Transverse colon (tissue), 4 donors: ENCODE data around the gene GPI. TPM values are rescaled to one million over a fixed set of nuclear protein-coding genes. Genes with fewer than 3 reads are reported as not detected.
A peak's percentile ranks its signal among the peaks of the same experiment; 100 is the strongest.

Experiments
- DNase-seq: peaks from one replicate; pipeline ENCODE4 v3.0.0-alpha.2; 2019
- H3K27ac ChIP-seq, 4 donors: fragments of 200-600 bp; sonication (generic); 2 replicates each; pipeline ENCODE4 v1.5.1; 2016 to 2018; ENCODE audit warnings: inconsistent platforms in 4 of 4
- H3K27me3 ChIP-seq: fragments of 200-600 bp; sonication (generic); 2 replicates; pipeline ENCODE4 v1.5.1; 2017; ENCODE audit warnings: inconsistent platforms
- H3K36me3 ChIP-seq, 4 donors: fragments of 200-600 bp; sonication (generic); 2 replicates each; pipeline ENCODE4 v1.5.1; 2017 to 2019; ENCODE audit warnings: inconsistent platforms in 4 of 4
- H3K4me1 ChIP-seq, 4 donors: fragments of 200-600 bp; sonication (generic); 2 replicates each; pipeline ENCODE4 v1.5.1; 2017 to 2020; ENCODE audit warnings: inconsistent platforms in 4 of 4
- H3K4me3 ChIP-seq, 4 donors: fragments of 200-600 bp; sonication (generic); 1 replicate in 1 of 4; 2 replicates in 3 of 4; pipeline versions ENCODE4 v1.5.1 to v1.6.1; 2017 to 2019; ENCODE audit warnings: inconsistent platforms in 4 of 4
- H3K9me3 ChIP-seq, 2 donors: fragments of 200-600 bp; sonication (generic); 2 replicates each; pipeline ENCODE4 v1.5.1; 2017 to 2019; ENCODE audit warnings: inconsistent platforms in 2 of 2
- EP300 ChIP-seq: sonication (generic); formaldehyde crosslinking; IDR thresholded peaks from one replicate; pipeline ENCODE4 v1.6.1; 2017; ENCODE audit warnings: antibody characterized with exemption, low read depth
- POLR2A ChIP-seq: fragments of 450-650 bp; IDR thresholded peaks from one replicate; pipeline ENCODE4 v1.6.1; 2016; ENCODE audit warnings: antibody characterized with exemption, mild to moderate bottlenecking, moderate library complexity
- POLR2AphosphoS5 ChIP-seq, 3 donors: sonication (generic); formaldehyde crosslinking; IDR thresholded peaks; one replicate each; pipeline ENCODE4 v1.6.1; 2016; ENCODE audit warnings: antibody characterized with exemption in 3 of 3
- WGBS, 2 donors: methylation state at CpG; one replicate each; pipeline ENCODE4 v1.1.5; 2018; ENCODE audit warnings: low coverage in 1 of 2; 5-methylcytosine and 5-hydroxymethylcytosine counted together
- in situ Hi-C, 4 donors: fragments of 200-750 bp; cut with MboI; loops; one replicate each; pipeline versions ENCODE4 v1.15.0 to v1.15.1; 2017; ENCODE audit warnings: low sequenced_read_pairs in 3 of 4, low pct_ligation_motif_present in 1 of 4, low pct_unique_long_range_greater_than_20kb in 1 of 4
- intact Hi-C: fragments of 100-400 bp; cut with DNase I; formaldehyde crosslinking; loops from one replicate; pipeline ENCODE4 v1.15.1; 2023; ENCODE audit warnings: low total_unique reads
- total RNA-seq, 4 donors: library from RNA; depleted of rRNA; stranded (reverse); fragments of >200 nt; gene quantifications; one replicate each; pipeline ENCODE4 v1.1.0, GENCODE V29; 2016
- TF ChIP-seq, protein P1 (sequence below), 5 experiments: fragments of 200-600 bp in 3 of 5; fragments of 450-650 bp in 2 of 5; sonication (generic) in 3 of 5; IDR thresholded peaks; 1 replicate in 2 of 5; 2 replicates in 3 of 5; pipeline ENCODE4 v1.5.1; 2016 to 2017; ENCODE audit warnings: antibody characterized with exemption in 5 of 5, inconsistent platforms in 3 of 5, mild to moderate bottlenecking in 2 of 5, moderate library complexity in 1 of 5

The GPI gene
- total RNA-seq, 4 donors from 2014 or later: 112 to 531 (median 220) TPM

DNA sequence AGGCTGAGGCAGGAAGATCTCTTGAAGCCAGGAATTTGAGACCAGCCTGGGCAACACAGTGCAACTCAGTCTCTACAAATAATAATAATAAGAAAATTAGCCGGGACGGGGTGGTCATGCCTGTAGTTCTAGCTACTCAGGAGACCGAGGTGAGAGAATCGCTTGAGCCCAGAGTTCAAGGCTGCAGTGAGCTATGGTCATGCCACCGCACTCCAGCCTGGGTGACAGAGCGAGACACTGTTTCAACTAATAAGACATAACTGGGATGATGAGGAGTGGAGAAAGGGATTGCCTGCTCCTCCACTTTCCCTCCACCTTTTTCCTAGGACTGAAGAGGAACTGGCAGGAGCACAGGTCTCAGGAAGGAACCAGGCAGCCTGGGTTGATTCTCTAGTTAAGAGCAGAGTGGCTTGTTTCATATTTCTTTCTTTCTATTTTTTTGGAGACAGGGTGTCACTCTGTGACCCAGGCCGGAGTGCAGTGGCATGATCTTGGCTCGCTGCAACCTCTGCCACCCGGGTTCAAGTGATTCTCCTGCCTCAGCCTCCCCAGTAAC, 4.6 kb upstream of the GPI start:
- H3K27ac ChIP-seq: peak overlapping the region; percentile 77 to 87 (median 86)

DNA sequence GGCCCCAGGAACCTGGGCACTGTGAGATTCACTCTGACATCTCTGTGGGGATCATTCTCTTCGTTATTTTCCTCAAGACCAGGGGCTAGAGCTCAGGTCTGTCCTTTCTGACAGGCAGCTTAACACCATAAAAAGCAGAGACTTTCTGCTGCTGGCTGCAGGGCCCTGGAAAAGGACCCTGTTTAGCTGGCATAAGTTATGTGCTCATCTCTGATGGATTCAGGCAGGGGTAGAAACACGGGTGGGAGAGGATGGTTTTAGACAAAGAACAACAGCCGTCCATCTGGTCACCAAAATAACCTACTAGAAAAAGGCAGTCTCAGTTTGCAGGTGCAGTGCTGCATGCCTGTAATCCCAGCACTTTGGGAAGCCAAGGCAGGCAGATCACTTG, 2.3 kb upstream of the GPI start:
- no peak overlapping the region for H3K27ac ChIP-seq
- peaks cover 18 to 41% (median 33%) of the 10 kb centered on the region in 4 donors for H3K4me1 ChIP-seq
- intact Hi-C loops (no loop called here), in situ Hi-C loops (no loop called here)
- 65 to 72% methylated on average over 2 to 3 of the region's 3 CpGs for WGBS, 2 donors
- H3K9me3 ChIP-seq: no peaks in the 10 kb centered on the region
- H3K4me3 ChIP-seq: no peak overlapping the region
- no peak for DNase-seq
- no peaks in the 10 kb centered on the region for H3K36me3 ChIP-seq
- H3K27me3 ChIP-seq: no peaks in the 10 kb centered on the region
- TF ChIP-seq, protein P1, sequence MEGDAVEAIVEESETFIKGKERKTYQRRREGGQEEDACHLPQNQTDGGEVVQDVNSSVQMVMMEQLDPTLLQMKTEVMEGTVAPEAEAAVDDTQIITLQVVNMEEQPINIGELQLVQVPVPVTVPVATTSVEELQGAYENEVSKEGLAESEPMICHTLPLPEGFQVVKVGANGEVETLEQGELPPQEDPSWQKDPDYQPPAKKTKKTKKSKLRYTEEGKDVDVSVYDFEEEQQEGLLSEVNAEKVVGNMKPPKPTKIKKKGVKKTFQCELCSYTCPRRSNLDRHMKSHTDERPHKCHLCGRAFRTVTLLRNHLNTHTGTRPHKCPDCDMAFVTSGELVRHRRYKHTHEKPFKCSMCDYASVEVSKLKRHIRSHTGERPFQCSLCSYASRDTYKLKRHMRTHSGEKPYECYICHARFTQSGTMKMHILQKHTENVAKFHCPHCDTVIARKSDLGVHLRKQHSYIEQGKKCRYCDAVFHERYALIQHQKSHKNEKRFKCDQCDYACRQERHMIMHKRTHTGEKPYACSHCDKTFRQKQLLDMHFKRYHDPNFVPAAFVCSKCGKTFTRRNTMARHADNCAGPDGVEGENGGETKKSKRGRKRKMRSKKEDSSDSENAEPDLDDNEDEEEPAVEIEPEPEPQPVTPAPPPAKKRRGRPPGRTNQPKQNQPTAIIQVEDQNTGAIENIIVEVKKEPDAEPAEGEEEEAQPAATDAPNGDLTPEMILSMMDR (IDR thresholded peaks at IDR 0.05): no peak
- TF ChIP-seq POLR2AphosphoS5 (IDR thresholded peaks at IDR 0.05) (no peak), POLR2A (no peak), EP300 (no peak)

More for the DNA sequence above, 4.6 kb upstream of the GPI start:
- Histone ChIP-seq H3K27me3 (no peaks in the 10 kb centered on the region), H3K4me1 (peaks cover 7 to 22% (median 18%) of the 10 kb centered on the region in 4 donors), H3K36me3 (no peaks in the 10 kb centered on the region), H3K4me3 (no peak overlapping the region), H3K9me3 (no peaks in the 10 kb centered on the region)
- TF ChIP-seq EP300 (no peak), POLR2A (no peak), POLR2AphosphoS5 (IDR thresholded peaks at IDR 0.05) (no peak)
- TF ChIP-seq, protein P1 (IDR thresholded peaks at IDR 0.05): no peak
- WGBS, 2 donors: 91% methylated on average over 9 of the region's 9 CpGs; no CpG with 5 or more reads in 1 of the 2 donors
- in situ Hi-C loops (no loop called here), intact Hi-C loops (no loop called here)
- DNase-seq: no peak

- intact Hi-C loops (no loop called here), in situ Hi-C loops (no loop called here)
- Histone ChIP-seq H3K9me3 (no peaks in the 10 kb centered on the region), H3K4me3 (no peak overlapping the region), H3K36me3 (peaks cover 0 to 2% (median under 1%) of the 10 kb centered on the region in 4 donors), H3K27ac (no peak overlapping the region), H3K4me1 (peaks cover 18 to 41% (median 33%) of the 10 kb centered on the region in 4 donors), H3K27me3 (no peaks in the 10 kb centered on the region)
- TF ChIP-seq, protein P1 (IDR thresholded peaks at IDR 0.05): no peak
- TF ChIP-seq POLR2A (no peak), POLR2AphosphoS5 (IDR thresholded peaks at IDR 0.05) (no peak), EP300 (no peak)
- DNase-seq: no peak
- 68 to 83% methylated on average over 4 of the region's 4 CpGs for WGBS, 2 donors
Observed at GRCh38 chr19:34363094-34363493, 1.9 kb upstream of the GPI start.

DNA sequence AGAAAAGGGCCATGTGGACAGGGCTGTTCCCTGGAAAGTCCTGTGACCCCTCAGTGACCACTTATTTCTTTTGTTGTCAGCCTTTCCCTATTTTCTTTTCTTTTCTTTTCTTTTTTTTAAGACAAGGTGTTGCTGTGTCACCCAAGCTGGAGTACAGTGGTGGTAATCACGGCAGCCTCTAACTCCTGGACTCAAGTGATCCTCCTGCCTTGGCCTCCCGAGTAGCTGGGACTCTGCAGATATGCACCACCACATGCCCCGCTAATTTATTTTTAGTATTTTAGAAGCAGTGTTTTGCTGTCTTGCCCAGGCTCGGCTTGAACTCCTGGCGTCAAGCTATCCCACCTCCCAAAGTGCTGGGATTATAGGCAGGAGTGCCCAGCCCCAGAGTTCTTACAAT, 1.1 kb upstream of the GPI start:
- H3K27ac ChIP-seq: no peak overlapping the region
- H3K4me1 ChIP-seq: peaks cover 11 to 34% (median 27%) of the 10 kb centered on the region in 4 donors
- H3K4me3 ChIP-seq: no peak overlapping the region
- intact Hi-C loops: no loop called here
- H3K9me3 ChIP-seq: no peaks in the 10 kb centered on the region
- TF ChIP-seq POLR2AphosphoS5 (IDR thresholded peaks at IDR 0.05) (no peak), POLR2A (no peak), EP300 (no peak)
- TF ChIP-seq, protein P1 (IDR thresholded peaks at IDR 0.05): no peak
- 90 to 98% methylated on average over 2 to 5 of the region's 5 CpGs for WGBS, 2 donors
- in situ Hi-C loops: no loop called here
- H3K36me3 ChIP-seq: peaks cover 0 to 9% (median 5%) of the 10 kb centered on the region in 4 donors
- no peak for DNase-seq
- H3K27me3 ChIP-seq: no peaks in the 10 kb centered on the region
